ENCODE data around the gene HLA-DPA1.

The HLA-DPA1 gene

DNA sequence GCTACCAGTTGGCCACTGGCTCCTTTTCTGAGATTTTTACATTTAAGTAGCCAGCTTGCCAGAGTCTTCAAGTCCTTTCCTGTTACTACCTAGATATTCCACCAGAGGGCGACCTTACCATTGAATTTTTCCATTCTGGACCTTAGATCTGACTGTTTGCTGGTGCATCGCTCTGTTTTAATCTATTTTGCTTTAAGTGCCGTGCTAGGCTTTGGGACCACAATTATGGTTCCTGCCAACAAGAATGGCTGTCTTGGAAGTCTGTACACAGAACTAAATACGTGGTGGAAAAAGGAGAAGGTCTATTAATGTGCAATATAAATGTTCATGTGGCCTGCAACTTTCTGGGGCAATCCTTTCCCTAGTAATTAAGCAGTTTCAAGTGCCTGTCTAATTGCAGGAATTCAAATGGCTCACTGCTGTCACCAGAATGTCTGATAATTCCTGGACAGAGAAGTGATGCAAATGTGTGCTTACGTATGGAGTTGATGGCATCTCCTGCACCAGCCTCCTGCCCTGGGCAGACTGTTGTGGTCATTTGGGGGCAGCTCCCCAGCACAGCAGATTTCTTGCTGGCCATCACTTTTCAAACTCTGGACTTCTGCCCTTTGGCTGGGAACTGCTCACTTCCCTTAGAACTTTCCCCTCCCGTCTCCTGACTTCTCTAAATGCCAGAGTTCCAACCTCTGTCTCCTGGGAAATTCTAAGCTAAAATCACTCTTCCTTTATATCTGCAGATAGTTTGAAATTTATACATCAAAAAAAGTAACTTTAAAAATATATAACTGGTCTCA lies 58.4 kb downstream of the HLA-DPA1 start:
- peak; percentile 26 for DNase-seq

Measured in NCI-H774 (cell line).